Uterus (tissue), 4 donors: ENCODE data around the gene LRRC4C. TPM values are rescaled to one million over a fixed set of nuclear protein-coding genes. Genes with fewer than 3 reads are reported as not detected.

Source experiments
- DNase-seq, 2 donors: peaks; one replicate each; pipeline ENCODE4 v3.0.0-alpha.2; 2019 to 2020
- H3K27ac ChIP-seq, 2 donors: fragments of 200-600 bp; sonication (generic); 1 replicate in 1 of 2; 2 replicates in 1 of 2; pipeline ENCODE4 v1.5.1; 2016 to 2018
- H3K27me3 ChIP-seq, 2 donors: fragments of 200-600 bp; sonication (generic); one replicate each; pipeline ENCODE4 v1.5.1; 2018 to 2019; ENCODE audit warnings: control low read depth in 1 of 2
- H3K36me3 ChIP-seq, 2 donors: fragments of 200-600 bp; sonication (generic); one replicate each; pipeline ENCODE4 v1.5.1; 2019; ENCODE audit warnings: control low read depth in 1 of 2
- H3K4me1 ChIP-seq, 2 donors: fragments of 200-600 bp; sonication (generic); one replicate each; pipeline ENCODE4 v1.5.1; 2018 to 2019; ENCODE audit warnings: control low read depth in 1 of 2
- H3K4me3 ChIP-seq, 2 donors: fragments of 200-600 bp; sonication (generic); 1 replicate in 1 of 2; 2 replicates in 1 of 2; pipeline ENCODE4 v1.5.1; 2018 to 2019; ENCODE audit warnings: mild to moderate bottlenecking in 1 of 2
- H3K9me3 ChIP-seq, 2 donors: fragments of 200-600 bp; sonication (generic); one replicate each; pipeline ENCODE4 v1.5.1; 2019; ENCODE audit warnings: control low read depth in 1 of 2
- POLR2A ChIP-seq, 2 donors: fragments of 450-650 bp; IDR thresholded peaks; one replicate each; pipeline ENCODE4 v1.6.1; 2016; ENCODE audit warnings: antibody characterized with exemption in 2 of 2, mild to moderate bottlenecking in 1 of 2, moderate library complexity in 1 of 2
- intact Hi-C: fragments of 100-400 bp; cut with DNase I; formaldehyde crosslinking; loops from one replicate; pipeline ENCODE4 v1.15.1; 2023; ENCODE audit warnings: low total_unique reads
- total RNA-seq, 4 donors: library from RNA; depleted of rRNA in 3 of 4; stranded (reverse); fragments of >200 nt in 3 of 4; gene quantifications; one replicate each; pipeline versions ENCODE4 v1.1.0 to v1.2.4, GENCODE V29; 2014 to 2023
- TF ChIP-seq, protein P1 (sequence below), 4 experiments: fragments of 200-600 bp in 2 of 4; fragments of 450-650 bp in 2 of 4; sonication (generic) in 2 of 4; IDR thresholded peaks; one replicate each; pipeline ENCODE4 v1.5.1; 2016 to 2019; ENCODE audit warnings: antibody characterized with exemption in 4 of 4, mild to moderate bottlenecking in 2 of 4, moderate library complexity in 1 of 4
- donor health status: DM: yes; HTN: yes; CAD: no.

Gene LRRC4C
- total RNA-seq, 4 donors from 2014 or later, result 1.5 to 16.9 (median 2.1) TPM; not detected in 1

DNA sequence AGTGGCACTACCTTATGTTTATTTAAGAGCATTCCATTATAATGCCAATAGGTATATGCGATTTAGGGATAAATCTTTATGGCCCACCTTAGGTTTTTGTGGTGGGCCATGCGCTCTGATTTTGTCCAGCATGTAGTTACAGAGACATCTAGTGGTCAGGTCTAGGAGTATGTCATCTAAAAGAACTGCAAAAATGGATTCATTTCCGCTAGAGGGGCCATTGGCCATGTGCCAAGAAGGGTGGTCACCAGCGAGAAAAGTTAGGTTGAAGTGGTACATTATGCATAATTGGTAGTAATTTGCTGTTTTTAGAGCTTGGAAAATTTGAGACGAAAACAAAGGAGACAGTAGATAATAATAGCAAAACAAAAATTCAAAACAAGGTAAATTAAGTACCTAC lies 27.7 kb downstream of the LRRC4C start:
- no peak for DNase-seq
- intact Hi-C loops, result no loop called here
- no peaks in the 10 kb centered on the region for H3K4me1 ChIP-seq
- no peaks in the 10 kb centered on the region for H3K27me3 ChIP-seq
- TF ChIP-seq POLR2A (IDR thresholded peaks at IDR 0.05), result no peak
- TF ChIP-seq, protein P1, sequence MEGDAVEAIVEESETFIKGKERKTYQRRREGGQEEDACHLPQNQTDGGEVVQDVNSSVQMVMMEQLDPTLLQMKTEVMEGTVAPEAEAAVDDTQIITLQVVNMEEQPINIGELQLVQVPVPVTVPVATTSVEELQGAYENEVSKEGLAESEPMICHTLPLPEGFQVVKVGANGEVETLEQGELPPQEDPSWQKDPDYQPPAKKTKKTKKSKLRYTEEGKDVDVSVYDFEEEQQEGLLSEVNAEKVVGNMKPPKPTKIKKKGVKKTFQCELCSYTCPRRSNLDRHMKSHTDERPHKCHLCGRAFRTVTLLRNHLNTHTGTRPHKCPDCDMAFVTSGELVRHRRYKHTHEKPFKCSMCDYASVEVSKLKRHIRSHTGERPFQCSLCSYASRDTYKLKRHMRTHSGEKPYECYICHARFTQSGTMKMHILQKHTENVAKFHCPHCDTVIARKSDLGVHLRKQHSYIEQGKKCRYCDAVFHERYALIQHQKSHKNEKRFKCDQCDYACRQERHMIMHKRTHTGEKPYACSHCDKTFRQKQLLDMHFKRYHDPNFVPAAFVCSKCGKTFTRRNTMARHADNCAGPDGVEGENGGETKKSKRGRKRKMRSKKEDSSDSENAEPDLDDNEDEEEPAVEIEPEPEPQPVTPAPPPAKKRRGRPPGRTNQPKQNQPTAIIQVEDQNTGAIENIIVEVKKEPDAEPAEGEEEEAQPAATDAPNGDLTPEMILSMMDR (IDR thresholded peaks at IDR 0.05), result no peak
- H3K9me3 ChIP-seq, result no peaks in the 10 kb centered on the region
- H3K27ac ChIP-seq, result no peak overlapping the region
- H3K4me3 ChIP-seq, result no peak overlapping the region
- H3K36me3 ChIP-seq, result no peaks in the 10 kb centered on the region

DNA sequence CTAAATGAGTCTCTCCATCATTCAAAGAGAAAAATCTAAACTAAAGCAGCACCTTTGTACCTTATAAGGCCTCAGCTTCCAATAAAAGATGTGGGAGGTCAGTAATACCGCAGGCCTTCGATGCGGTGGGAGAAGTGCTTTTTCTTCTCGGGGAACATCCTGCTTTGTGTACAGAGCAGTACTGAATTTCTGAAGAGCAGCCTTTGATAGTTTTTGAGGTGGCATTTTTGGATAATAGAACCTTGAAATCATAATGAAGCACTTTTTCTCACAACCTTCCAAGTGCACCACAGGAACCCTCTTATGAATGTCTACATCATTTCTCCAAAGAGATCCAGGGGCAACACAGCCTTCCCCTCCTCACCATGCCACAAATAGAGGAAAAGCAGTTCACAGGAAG lies 39.6 kb downstream of the LRRC4C start:
- H3K27ac ChIP-seq, result no peak overlapping the region
- no peaks in the 10 kb centered on the region for H3K27me3 ChIP-seq
- H3K9me3 ChIP-seq, result no peaks in the 10 kb centered on the region
- H3K4me3 ChIP-seq, result no peak overlapping the region
- no peaks in the 10 kb centered on the region for H3K4me1 ChIP-seq
- intact Hi-C loops, result no loop called here
- no peak for DNase-seq
- TF ChIP-seq, protein P1 (IDR thresholded peaks at IDR 0.05), result no peak
- no peak for TF ChIP-seq POLR2A (IDR thresholded peaks at IDR 0.05)
- no peaks in the 10 kb centered on the region for H3K36me3 ChIP-seq

DNA sequence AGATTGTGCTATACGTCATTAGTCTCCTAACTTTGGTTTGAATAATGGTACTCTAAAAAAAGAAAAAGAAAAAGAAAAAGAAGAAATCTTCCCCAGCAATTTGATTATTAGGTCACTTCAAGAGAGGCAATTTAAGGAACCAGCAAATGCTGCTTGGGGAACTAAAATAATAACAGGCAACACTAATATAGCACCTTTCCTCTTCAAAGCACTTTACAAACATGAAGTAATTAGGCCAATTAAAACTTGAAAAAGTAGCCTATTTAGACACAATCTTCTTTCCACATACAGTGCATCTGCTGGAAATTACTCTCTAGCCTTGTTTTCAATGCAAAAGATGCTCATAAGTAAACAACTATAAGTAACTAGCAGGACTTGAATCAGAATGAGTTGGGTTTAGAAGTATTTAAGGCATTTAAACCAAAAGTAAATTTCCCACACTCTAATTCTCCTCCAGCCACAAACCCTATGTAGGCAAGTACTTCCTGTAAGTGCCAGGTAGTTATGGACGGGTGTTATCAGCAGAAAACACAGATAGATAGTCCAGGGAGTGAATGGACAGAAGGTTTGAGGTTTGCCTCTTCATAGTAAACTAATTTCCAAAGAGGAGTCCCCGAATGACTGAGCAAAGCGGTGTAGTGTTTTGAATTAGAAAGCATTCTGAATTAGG lies 44.5 kb downstream of the LRRC4C start:
- intact Hi-C loops, result no loop called here
- H3K27me3 ChIP-seq, result no peaks in the 10 kb centered on the region
- TF ChIP-seq, protein P1 (IDR thresholded peaks at IDR 0.05), result no peak
- no peak for TF ChIP-seq POLR2A (IDR thresholded peaks at IDR 0.05)
- H3K4me1 ChIP-seq, result no peaks in the 10 kb centered on the region
- no peaks in the 10 kb centered on the region for H3K9me3 ChIP-seq
- H3K27ac ChIP-seq, result no peak overlapping the region
- no peaks in the 10 kb centered on the region for H3K36me3 ChIP-seq
- H3K4me3 ChIP-seq, result no peak overlapping the region
- DNase-seq, result no peak

DNA sequence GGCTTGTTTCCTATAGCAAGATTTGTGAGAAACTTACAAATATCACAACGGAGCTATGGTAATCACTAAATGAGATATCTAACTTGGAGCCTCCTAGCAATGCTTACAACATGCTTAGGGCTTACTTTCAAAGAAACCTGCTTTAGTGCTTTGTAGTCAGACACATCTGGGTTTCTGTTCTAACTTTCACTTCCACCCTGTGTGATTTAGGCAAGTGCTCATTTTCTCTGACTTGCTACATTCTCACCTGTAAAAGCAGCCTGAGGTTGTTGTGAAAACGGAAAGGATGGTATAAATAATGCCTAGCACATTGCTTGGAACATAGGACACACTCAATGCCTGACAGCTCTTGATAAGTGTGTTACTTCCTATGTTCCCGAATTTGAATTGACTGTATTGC lies 45.6 kb downstream of the LRRC4C start:
- no peak overlapping the region for H3K27ac ChIP-seq
- intact Hi-C loops, result no loop called here
- no peaks in the 10 kb centered on the region for H3K9me3 ChIP-seq
- H3K4me1 ChIP-seq, result no peaks in the 10 kb centered on the region
- no peak for TF ChIP-seq POLR2A (IDR thresholded peaks at IDR 0.05)
- TF ChIP-seq, protein P1 (IDR thresholded peaks at IDR 0.05), result no peak
- H3K36me3 ChIP-seq, result no peaks in the 10 kb centered on the region
- H3K27me3 ChIP-seq, result no peaks in the 10 kb centered on the region
- no peak overlapping the region for H3K4me3 ChIP-seq
- no peak for DNase-seq

DNA sequence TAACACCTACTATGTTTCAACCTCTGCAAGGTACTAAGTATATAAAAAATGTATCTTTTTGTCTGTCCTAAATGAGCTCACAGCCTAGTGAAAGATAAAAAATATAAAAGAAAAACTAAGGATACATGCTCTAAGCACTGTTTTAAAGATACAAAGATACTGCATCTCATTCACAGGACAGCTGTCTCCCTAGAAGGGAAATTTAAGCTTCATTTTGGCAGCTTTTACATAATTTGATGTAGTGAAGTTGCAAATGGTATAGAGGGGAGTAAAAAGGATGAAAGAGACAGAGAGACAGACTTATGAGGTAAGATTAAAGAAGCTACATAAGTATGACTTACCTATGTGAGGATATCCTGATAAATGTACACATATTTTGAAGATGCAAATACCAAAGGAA lies 53.6 kb downstream of the LRRC4C start:
- no peak for TF ChIP-seq POLR2A (IDR thresholded peaks at IDR 0.05)
- TF ChIP-seq, protein P1 (IDR thresholded peaks at IDR 0.05), result no peak
- Histone ChIP-seq H3K27me3 (no peaks in the 10 kb centered on the region), H3K4me3 (no peak overlapping the region), H3K9me3 (no peaks in the 10 kb centered on the region), H3K36me3 (no peaks in the 10 kb centered on the region), H3K27ac (no peak overlapping the region), H3K4me1 (no peaks in the 10 kb centered on the region)
- intact Hi-C loops, result no loop called here
- DNase-seq, result no peak
